HG03565 (cell line): ENCODE results near the gene MCRS1.

Experiments
- ATAC-seq: cut with Tn5 transposase; IDR thresholded peaks from one replicate; pipeline ENCODE4 v1.9.1; 2021; ENCODE audit warnings: mild to moderate bottlenecking, moderate library complexity; ENCODE audit not compliant: unreplicated experiment

The MCRS1 gene

DNA sequence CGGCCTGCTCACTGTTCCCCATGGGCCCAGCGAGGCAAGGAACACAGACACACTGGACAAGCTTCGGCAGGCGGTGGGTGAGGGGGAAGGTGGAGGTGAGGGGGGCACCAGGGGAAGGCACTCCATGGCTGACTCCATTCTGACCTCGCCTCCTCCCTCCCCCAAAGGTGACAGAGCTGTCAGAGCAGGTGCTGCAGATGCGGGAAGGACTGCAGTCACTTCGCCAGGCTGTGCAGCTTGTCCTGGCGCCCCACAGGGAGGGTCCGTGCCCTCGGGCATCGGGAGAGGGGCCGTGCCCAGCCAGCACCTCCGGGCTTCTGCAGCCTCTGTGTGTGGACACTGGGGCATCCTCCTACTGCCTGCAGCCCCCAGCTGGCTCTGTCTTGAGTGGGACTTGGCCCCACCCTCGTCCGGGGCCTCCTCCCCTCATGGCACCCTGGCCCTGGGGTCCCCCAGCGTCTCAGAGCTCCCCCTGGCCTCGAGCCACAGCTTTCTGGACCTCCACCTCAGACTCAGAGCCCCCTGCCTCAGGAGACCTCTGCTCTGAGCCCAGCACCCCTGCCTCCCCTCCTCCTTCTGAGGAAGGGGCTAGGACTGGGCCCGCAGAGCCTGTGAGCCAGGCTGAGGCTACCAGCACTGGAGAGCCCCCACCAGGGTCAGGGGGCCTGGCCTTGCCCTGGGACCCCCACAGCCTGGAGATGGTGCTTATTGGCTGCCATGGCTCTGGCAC lies 10.6 kb downstream of the MCRS1 start:
- ATAC-seq = no peak

DNA sequence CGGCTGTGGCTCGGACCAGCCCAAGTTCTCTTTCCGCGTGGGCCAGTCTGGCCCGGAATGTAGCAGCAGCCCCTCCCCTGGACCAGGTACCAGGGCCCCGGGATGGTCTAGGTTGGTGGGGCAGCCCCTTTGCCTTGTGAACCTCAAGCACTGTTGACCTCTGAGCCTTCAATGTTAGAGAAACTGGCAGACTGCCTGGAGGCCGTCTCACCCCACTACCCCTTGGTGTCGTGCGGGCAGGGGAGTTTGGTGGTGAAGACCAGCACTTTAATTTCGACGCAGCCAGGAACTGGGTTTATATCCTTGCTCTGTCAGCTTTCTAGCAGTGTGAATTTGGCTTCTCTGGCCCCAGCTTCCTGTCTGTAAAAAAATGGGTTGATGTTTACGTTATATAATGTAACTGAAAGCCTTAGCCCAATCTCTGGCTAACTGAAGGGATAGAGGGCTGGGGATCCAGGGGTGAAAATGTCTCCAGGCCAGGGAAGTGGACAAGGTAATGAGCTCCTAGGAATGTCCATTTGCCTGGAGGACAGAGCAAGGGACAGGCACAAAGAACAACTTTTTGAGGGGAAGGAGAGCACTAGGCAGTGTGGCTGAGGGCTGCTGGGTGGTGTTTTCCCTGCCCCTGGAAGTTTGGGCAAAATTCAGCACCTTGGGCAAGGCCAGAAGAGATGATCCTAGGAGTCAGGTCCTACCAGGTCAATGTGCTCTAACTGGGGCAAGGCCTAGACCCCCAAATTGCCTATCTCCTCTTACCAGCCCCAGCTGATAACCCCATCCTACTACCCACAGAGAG lies 11.4 kb downstream of the MCRS1 start:
- ATAC-seq = no peak

DNA sequence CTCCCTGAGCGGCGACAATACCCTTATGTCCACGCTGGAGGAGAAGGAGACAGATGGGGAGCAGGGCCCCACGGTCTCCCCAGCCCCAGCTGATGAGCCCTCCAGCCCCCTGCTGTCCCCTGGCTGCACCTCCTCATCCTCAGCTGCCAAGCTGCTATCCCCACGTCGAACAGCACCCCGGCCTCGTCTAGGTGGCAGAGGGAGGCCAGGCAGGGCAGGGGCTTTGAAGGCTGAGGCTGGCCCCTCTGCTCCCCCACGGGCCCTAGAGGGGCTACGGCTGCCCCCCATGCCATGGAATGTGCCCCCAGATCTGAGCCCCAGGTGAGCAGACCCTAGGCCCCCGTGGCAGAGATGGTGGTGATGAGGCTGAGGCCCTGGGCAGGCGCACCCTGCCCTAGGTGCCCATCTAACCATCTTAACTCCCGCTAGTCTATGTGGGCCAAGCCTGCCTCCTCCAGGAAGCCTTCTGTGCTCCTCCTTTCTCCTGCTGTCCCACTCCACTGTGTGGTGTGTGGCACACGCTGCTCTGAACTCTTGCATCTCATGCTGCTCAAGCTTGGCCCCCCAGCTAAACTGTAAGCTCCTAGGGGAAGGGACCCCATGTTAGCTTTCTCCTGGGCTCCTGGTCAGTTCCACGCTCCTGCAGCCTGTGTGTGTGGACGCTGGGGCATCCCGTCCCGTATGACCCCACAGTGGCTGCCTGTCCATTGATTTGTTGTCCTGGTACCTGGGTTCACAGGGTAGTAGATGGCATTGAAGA lies 12.1 kb downstream of the MCRS1 start:
- ATAC-seq = no peak

DNA sequence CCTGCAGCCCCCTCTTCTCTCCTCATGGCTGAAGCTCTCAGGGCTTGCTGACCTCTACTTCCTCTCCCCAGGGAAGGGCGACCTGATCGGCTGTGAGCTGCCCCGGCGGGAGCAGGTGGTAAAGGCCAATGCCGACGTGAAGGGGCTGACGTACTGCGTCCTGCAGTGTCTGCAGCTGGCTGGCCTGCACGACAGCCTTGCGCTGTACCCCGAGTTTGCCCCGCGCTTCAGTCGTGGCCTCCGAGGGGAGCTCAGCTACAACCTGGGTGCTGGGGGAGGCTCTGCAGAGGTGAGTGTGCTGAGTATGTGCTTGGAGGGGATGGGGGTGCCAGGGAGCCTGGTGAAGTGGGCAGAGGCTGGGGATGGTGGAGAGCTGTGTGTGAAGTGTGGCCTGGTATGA lies 13.7 kb downstream of the MCRS1 start:
- ATAC-seq = no peak

DNA sequence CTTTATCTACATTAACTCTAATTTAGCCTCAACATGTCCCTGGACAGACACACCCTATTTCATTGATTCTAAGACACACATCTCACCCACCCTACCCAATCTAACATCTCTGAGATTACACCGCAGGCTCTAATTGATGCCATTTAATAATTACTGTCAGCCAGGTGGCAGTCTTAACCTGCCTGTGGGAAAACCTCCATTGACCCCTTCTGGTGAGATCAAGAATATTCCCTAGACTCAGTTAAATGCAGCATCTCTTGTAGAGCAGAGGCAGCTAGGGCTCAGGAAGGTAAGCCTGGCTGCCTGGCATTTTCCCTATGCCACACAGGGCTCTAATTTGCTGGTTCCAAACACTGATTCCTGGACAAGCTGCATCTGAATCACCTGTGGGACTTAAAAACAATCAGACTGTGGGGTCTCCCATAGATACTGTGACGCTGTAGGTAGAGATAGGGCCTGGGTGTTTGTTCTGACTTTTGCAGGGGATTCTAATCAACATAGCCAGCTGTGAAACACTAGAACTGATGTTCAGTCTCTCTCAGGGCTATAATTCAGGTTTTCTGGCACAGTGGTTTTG lies 14.3 kb downstream of the MCRS1 start:
- no peak for ATAC-seq

GRCh38 chr12:49552899-49553298 lies 15.0 kb downstream of the MCRS1 start:
- ATAC-seq = no peak

- ATAC-seq = no peak
Measured at GRCh38 chr12:49552425-49552824, 15.5 kb downstream of the MCRS1 start.

GRCh38 chr12:49552014-49552413 lies 15.9 kb downstream of the MCRS1 start:
- ATAC-seq = no peak

DNA sequence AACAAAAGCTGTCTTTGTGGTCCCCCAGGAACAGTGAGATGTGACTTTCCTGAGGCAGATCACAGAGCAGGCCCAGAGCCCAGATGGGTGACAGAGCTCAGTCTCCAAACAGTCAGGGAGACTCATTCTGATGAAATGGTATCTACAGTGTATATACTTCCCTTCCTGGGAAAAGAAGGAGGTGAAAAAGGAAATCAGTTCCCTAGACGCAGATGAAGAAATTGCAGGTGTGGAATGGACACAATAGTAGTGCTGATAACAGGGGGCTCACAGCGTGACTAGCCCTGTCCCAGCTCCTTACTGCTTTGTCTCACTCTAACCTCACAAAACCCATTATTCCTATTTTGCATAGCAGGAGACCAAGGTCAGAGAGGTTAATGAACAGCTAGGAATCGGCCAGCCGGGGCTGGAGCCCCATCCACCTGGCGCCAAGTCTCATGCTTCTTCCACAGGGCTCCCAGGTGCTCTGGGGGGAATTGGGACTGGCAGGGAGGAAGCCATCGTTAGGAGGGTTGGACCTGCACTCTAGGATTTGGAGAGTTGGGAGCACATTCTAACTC lies 17.2 kb downstream of the MCRS1 start:
- ATAC-seq = no peak

GRCh38 chr12:49549735-49550692 lies 17.9 kb downstream of the MCRS1 start:
- ATAC-seq = no peak

DNA sequence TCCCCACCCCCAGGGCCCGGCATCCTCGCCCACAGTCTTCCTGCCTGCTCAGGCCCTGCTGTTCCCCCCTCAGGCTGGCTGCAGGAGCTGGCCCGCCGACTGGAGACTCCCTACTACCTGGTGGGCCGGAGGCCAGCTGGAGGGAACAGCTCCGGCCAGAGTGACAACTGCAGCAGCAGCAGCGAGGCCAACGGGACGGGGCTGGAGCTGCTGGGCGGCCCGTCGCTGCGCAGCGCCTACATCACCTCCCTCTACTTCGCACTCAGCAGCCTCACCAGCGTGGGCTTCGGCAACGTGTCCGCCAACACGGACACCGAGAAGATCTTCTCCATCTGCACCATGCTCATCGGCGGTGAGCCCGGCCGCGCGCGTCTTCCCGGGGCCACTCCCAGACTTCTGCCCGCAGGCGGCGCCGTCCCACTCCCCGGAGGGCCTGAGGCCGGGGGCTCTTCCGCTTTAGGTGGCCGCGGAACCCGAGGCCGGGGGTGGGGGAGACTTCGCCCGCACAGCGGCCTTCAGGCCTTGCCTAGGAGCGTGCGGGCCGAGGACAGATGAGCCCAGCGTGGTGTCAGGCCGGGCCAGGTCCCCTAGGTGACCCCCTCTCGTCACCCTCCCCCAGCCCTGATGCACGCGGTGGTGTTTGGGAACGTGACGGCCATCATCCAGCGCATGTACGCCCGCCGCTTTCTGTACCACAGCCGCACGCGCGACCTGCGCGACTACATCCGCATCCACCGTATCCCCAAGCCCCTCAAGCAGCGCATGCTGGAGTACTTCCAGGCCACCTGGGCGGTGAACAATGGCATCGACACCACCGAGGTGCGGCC lies 18.9 kb downstream of the MCRS1 start:
- no peak for ATAC-seq

DNA sequence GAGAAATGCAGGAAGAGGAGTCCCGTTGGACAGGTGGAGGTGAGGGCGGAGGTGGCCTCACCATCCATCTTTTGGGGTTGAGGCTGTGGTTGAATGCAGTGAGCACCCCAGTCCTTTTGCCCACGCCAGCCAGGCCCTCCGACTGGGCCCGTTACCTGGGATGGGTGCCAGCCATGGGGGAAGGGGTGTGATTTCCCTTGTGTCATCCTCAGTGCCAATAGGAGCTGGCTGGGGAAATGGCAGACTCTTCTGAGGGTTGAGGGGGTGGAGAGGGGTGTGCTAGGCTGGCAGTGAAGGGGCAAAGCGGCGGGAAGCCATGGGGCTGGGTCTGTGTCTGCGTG lies 19.5 kb downstream of the MCRS1 start:
- ATAC-seq = no peak

- ATAC-seq = no peak
Measured at GRCh38 chr12:49547090-49547690, 20.8 kb downstream of the MCRS1 start.

DNA sequence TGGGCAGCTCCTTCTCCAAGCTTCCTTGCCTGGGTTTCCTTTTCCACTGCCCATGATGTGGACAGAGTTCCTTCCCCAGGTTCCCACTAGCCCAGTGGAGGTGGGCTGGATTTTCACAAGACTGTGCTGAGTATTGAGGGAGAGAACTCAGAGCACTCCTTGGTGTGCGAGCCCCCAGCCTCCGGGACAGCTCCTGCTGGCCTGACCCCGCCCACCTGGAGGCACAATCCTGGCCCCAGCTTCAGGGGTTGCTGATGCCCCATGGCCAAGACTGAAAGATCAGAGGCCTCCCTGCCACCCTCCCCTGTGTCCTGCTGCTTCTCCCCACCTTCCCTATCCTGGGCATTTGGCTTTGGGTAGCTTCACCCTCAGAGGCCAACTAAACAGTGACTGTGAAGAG lies 21.5 kb downstream of the MCRS1 start:
- ATAC-seq = no peak

GRCh38 chr12:49545815-49546214 lies 22.1 kb downstream of the MCRS1 start:
- no peak for ATAC-seq

DNA sequence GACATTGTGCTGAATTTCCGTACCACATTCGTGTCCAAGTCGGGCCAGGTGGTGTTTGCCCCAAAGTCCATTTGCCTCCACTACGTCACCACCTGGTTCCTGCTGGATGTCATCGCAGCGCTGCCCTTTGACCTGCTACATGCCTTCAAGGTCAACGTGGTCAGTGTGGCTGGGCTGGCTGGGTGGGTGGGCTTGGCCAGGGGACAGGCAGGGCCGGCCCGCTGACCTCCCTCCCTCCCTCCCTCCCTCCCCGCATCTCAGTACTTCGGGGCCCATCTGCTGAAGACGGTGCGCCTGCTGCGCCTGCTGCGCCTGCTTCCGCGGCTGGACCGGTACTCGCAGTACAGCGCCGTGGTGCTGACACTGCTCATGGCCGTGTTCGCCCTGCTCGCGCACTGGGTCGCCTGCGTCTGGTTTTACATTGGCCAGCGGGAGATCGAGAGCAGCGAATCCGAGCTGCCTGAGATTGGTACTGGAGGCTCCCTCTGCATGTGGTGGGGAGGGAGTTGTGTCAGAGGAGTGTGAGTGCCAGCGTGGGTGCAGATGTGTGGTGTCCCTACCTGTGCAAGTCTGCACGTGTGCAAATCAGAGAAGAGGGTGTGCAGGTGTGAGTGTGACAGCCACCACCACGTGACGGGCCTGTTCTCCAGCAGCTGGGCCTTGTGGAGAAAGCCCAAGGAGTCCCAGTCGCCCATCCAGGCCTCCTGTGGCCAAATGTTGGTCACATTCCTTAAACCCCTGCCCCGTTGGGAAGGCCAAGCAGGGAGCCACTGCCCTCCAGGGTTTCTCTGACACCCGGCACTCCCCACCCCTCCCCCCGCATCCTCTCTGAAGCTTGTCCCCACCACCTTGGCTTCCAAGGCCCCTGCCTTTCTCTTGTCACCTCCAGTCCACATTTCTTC lies 23.8 kb downstream of the MCRS1 start:
- no peak for ATAC-seq

- ATAC-seq = no peak
Measured at GRCh38 chr12:49543221-49543913, 24.6 kb downstream of the MCRS1 start.
